ENCODE data around the gene ABCA8.

DNA sequence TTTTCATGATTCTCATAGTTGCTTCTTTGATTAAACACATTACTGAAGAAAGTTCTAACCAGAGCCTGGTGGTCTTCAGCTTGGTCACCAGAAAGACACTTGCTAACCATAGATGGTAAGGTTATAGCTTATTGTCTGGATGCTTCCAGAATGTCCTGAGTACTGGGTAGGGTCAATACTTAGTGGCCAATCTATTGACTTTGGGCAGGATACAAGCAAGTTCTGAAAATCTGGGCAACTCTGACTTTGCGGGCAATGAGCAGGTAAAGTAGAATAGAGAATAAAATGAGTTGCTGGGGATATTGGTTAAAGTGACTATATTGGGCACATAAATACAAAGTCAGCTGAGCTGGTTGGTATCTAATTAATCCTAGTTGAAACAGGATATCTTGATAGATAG lies 63.0 kb downstream of the ABCA8 start:
- TF ChIP-seq EZH2 (IDR thresholded peaks at IDR 0.05; ENCODE audit: insufficient read depth, low read length) (no peak), CTCF (IDR thresholded peaks at IDR 0.05; ENCODE audit: insufficient read depth, low read depth, low read length) (no peak)
